ENCODE results near the gene PRKCE. TPM values are rescaled to one million over a fixed set of nuclear protein-coding genes. Genes with fewer than 3 reads are reported as not detected.

Gene PRKCE
- total RNA-seq, 6 experiments from 2014 or later = 5.2 to 18.8 (median 11.0) TPM

GRCh38 chr2:45750001-45750400, 98.5 kb downstream of the PRKCE start:
- no peak for DNase-seq

GRCh38 chr2:45750484-45750883, 99.0 kb downstream of the PRKCE start:
- DNase-seq (no peak), ATAC-seq (no peak)
- WGBS (ENCODE audit: insufficient coverage, low coverage, low lambda C conversion rate, missing lambda C conversion rate) = 88% methylated on average over 1 of the region's 1 CpG
- no peak overlapping the region for H3K27ac ChIP-seq
- no peaks in the 10 kb centered on the region for H3K36me3 ChIP-seq
- H3K4me3 ChIP-seq = no peak overlapping the region
- no peaks in the 10 kb centered on the region for H3K9me3 ChIP-seq
- intact Hi-C loops (cut with DNase I) = no loop called here
- no peaks in the 10 kb centered on the region for H3K27me3 ChIP-seq
- TF ChIP-seq POLR2A (IDR thresholded peaks at IDR 0.05) (no peak), CTCF (IDR thresholded peaks at IDR 0.05) (no peak)
- H3K4me1 ChIP-seq = no peaks in the 10 kb centered on the region

More at GRCh38 chr2:45750001-45750400, 98.5 kb downstream of the PRKCE start:
- Histone ChIP-seq H3K36me3 (no peaks in the 10 kb centered on the region), H3K9me3 (no peaks in the 10 kb centered on the region), H3K4me1 (no peaks in the 10 kb centered on the region), H3K27ac (no peak overlapping the region), H3K4me3 (no peak overlapping the region), H3K27me3 (no peaks in the 10 kb centered on the region)
- TF ChIP-seq POLR2A (IDR thresholded peaks at IDR 0.05) (no peak), CTCF (IDR thresholded peaks at IDR 0.05) (no peak)
- intact Hi-C loops (cut with DNase I) = no loop called here
- no peak for ATAC-seq
- 94% methylated on average over 2 of the region's 2 CpGs for WGBS (ENCODE audit: insufficient coverage, low coverage, low lambda C conversion rate, missing lambda C conversion rate)

GRCh38 chr2:45753381-45753780, 101.9 kb downstream of the PRKCE start:
- Histone ChIP-seq H3K27me3 (no peaks in the 10 kb centered on the region), H3K36me3 (no peaks in the 10 kb centered on the region), H3K9me3 (no peaks in the 10 kb centered on the region), H3K27ac (no peak overlapping the region), H3K4me1 (no peaks in the 10 kb centered on the region), H3K4me3 (no peak overlapping the region)
- no peak for ATAC-seq
- TF ChIP-seq POLR2A (IDR thresholded peaks at IDR 0.05) (no peak), CTCF (IDR thresholded peaks at IDR 0.05) (no peak)
- intact Hi-C loops (cut with DNase I) = no loop called here
- 97% methylated on average over 4 of the region's 4 CpGs for WGBS (ENCODE audit: insufficient coverage, low coverage, low lambda C conversion rate, missing lambda C conversion rate)
- no peak for DNase-seq

GRCh38 chr2:45754131-45755010, 102.9 kb downstream of the PRKCE start:
- Histone ChIP-seq H3K9me3 (no peaks in the 10 kb centered on the region), H3K36me3 (no peaks in the 10 kb centered on the region), H3K4me1 (no peaks in the 10 kb centered on the region), H3K4me3 (no peak overlapping the region), H3K27ac (no peak overlapping the region), H3K27me3 (no peaks in the 10 kb centered on the region)
- no peak for ATAC-seq
- TF ChIP-seq POLR2A (IDR thresholded peaks at IDR 0.05) (no peak), CTCF (IDR thresholded peaks at IDR 0.05) (no peak)
- DNase-seq = no peak
- 94% methylated on average over 12 of the region's 12 CpGs for WGBS (ENCODE audit: insufficient coverage, low coverage, low lambda C conversion rate, missing lambda C conversion rate)
- intact Hi-C loops (cut with DNase I) = no loop called here
